OCI-LY3 (cell line): Measurements from ENCODE around the gene CTH.

Source experiments
- CTCF ChIP-seq: fragments of 200-600, 300-600 bp; sonication (generic); IDR thresholded peaks from 2 replicates; pipeline ENCODE4 v1.5.1; 2014; ENCODE audit warnings: antibody characterized with exemption, low read length, low read depth
- EZH2phosphoT487 ChIP-seq: fragments of 200-600 bp; shearing (Covaris generic); IDR thresholded peaks from 2 replicates; pipeline ENCODE4 v1.6.1; 2018; ENCODE audit warnings: antibody characterized with exemption, mixed run types, low read depth

DNA sequence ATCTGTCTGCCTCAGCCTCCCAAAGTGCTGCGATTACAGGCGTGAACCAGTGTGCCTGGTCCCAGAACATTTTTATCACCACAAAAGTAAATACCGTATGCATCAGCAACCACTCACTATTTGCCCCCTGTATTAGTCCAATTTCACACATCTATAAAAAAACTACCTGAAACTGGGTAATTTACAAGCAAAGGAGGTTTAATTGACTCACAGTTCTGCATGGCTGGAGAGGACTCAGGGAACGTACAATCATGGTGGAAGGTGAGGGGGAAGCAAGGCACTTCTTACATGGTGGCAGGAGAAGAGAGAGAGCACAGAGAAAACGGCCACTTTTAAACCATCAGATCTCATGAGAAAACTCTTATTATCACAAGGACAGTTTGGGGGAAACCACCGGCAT, 25.6 kb upstream of the CTH start:
- no peak for TF ChIP-seq CTCF
- TF ChIP-seq EZH2phosphoT487 = no peak
